HG03097 (cell line): ENCODE data around the gene SSBP2.

Experiments
- ATAC-seq: cut with Tn5 transposase; IDR thresholded peaks from one replicate; pipeline ENCODE4 v1.9.1; 2021; ENCODE audit not compliant: unreplicated experiment, low FRiP score

Gene SSBP2

GRCh38 chr5:81767938-81768337 lies 17.0 kb upstream of the SSBP2 start:
- ATAC-seq = no peak

DNA sequence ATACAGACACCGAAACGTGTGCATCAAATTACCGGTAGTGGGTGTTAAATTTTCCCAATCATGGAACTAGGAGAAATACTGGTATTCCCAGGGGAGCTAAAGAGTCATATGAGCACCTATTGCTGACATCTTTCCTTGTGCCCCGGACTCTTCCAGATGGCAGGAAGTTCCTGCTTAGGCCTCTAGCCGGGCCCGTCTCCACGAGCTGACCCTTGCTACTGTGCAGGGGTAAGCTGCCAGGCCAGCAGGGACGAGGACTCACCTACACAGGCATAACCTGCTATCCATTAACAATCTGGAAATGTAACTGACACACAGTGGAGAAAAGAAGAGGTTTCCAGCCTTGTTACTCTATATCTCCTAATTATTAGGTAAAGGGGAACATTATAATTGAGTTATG lies 16.2 kb upstream of the SSBP2 start:
- no peak for ATAC-seq

DNA sequence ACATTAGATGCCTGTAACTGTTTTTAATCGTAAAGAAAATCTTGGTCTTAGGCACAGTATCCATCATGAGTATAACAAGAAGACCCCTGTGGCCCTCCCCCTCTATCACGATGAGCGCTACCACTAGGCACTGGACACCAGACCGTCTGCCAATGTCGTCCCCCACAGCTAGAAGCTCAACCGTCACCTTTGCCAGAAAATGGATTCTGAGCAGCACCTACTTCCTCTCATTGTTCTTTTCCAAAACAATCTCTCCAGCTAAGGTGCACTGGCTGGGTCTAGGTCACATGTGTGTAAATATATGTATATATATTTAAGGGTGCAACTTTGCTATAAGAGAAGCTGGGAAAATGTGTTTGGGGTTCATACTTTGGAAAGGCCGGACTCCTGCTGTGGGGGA lies 15.7 kb upstream of the SSBP2 start:
- ATAC-seq = no peak

GRCh38 chr5:81763294-81763928 lies 12.5 kb upstream of the SSBP2 start:
- ATAC-seq = no peak

DNA sequence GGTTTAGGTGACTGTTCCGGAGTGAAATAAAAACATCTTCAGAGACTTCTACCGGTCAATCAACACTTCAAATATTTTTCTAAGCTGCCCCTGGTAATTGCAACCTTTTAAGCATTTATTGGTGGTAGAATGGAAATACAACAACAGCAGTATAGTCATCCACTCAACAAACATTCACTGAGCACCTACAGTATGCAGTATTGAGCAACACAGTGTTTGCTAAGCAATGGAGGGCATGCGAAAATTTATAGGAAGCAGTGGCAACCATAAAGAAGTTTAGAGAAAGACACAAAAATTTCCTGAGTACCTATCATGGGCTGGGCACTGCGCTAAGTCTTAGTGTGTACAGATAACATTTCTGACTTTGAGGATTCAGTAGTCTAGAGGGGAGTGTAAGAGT lies 12.0 kb upstream of the SSBP2 start:
- no peak for ATAC-seq

DNA sequence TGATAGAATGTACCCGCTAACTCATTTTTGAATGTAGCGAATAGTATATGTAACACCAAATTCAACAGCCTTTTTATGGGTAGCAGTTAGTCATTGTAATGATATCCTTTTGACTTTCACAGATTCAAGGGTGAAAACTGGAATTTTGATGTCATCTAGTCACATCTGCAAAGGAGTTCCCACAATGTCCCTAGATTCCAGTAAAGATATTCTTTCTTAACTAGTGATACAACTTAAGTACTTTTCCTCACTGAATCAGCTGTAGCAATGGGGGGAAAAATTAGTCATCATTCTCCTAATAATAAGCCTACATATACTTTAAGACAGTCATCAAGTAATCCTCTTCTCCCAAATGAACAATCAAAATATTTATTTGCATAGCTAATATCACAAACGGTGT lies 11.5 kb upstream of the SSBP2 start:
- no peak for ATAC-seq

DNA sequence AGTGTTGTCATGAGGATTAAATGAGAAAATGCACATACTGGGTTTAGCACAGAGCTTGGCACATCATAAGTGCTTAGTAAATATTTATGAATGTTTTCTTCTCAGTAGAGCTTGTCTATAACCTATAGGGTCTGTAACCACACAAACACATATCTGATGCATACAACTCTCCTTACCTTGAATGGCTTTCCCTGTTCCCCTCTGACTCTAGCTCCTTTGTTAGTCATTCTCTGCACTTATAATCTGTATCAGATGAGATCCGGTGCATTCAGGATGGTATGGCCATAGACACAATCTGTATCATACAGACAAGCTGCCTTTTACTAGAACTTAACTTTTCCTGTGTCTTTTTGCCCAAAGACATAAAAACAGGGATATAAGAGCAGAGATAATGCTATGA lies 11.1 kb upstream of the SSBP2 start:
- ATAC-seq = no peak

- ATAC-seq = no peak
Observed at GRCh38 chr5:81761270-81761669, 10.4 kb upstream of the SSBP2 start.

DNA sequence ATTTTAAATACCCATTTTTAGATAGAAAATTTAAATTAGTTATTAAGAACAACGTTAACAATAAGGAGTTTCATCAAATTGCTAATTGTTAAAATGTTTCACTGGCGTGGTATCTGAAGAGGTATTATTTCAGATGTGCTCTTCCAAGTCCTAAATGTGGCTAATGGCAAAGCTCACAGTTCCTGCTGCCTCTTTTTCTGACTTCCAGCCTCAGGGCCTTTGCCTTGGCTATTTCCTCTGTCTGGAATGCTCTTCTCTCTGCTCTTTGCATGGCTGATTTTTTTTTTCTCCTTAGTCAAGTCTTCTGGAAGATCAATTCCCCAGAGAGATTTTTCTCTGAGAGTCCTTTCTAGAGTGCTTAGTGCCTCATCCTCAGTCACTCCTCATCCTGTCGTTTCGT lies 9.6 kb upstream of the SSBP2 start:
- ATAC-seq = no peak

DNA sequence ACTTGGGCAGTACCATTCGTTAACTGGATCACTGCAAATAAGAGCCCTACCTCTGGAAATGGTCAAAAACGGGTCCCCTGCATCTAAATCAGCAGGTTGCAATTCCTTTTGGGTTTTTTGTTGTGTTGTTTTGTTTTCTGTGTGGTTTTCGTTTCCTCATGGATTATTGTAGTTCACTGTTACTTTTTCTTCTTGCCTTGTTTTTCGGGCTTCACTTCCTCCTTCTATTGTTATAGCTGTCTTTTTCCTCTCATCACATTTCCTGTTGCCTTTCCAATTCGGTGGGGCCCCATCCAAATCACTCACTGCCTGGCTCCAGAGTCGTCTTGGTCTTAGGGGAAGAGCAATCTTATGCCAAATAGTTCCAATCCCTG lies 8.7 kb upstream of the SSBP2 start:
- ATAC-seq = no peak

DNA sequence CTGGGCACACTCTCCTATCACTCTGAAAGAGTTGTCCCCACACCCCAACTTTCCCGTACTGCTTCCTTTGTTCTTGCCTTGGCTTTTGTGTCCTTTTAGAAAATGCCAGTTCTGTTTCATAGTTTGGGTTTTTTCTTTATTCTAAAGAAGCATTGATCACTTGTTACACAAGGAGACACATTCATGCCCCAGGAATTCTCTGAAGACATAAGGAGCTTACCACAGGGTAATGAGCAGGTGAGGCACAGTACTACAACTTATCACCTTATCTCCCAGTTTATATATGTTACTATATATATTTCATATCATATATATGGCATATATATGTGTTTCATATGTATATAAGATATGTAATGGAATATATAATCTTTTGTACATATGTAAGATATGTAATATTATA lies 6.5 kb upstream of the SSBP2 start:
- no peak for ATAC-seq

DNA sequence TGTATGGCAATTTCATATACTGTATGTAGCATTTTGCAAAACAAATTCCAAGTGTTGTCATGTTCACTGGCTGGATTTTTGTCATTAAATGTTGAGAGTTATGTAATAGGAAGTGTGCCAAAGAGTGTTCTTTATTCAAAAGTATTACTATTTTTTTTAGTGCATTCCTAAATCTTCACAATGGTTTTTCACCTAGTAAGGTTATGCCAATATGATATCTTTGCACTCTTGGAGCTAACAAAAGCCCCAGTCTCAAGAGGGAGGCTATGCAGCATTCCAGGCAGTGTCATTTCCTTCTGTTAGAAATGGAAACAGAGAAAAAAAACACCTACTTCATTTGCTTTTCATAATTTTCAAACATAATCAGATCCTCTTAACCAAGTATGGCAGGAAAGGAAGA lies 5.1 kb upstream of the SSBP2 start:
- no peak for ATAC-seq

- no peak for ATAC-seq
Observed at GRCh38 chr5:81755320-81755719, 4.4 kb upstream of the SSBP2 start.

- no peak for ATAC-seq
Observed at GRCh38 chr5:81754621-81755020, 3.7 kb upstream of the SSBP2 start.

DNA sequence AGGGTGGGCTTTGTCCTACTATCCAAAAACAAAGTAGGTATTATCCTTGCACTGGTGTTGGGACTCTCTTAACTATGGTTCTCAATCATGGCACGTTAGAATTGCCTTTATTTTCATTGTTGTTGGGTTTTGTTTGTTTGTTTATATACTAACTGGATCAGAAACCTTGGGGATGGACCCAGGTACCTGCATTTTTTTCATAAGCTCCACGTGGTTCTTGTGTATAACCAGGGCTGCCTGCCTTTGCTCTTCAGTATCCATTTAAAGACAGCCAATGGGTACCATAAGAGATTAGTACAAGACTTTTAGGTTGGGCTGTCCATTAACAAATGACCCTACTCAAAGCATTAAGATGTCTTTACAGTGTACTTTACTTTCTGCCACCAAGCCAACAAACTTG lies 2.5 kb upstream of the SSBP2 start:
- ATAC-seq = no peak

- ATAC-seq = no peak
Observed at GRCh38 chr5:81752644-81752963, 1.7 kb upstream of the SSBP2 start.

GRCh38 chr5:81751836-81752643 lies 1.1 kb upstream of the SSBP2 start:
- no peak for ATAC-seq

DNA sequence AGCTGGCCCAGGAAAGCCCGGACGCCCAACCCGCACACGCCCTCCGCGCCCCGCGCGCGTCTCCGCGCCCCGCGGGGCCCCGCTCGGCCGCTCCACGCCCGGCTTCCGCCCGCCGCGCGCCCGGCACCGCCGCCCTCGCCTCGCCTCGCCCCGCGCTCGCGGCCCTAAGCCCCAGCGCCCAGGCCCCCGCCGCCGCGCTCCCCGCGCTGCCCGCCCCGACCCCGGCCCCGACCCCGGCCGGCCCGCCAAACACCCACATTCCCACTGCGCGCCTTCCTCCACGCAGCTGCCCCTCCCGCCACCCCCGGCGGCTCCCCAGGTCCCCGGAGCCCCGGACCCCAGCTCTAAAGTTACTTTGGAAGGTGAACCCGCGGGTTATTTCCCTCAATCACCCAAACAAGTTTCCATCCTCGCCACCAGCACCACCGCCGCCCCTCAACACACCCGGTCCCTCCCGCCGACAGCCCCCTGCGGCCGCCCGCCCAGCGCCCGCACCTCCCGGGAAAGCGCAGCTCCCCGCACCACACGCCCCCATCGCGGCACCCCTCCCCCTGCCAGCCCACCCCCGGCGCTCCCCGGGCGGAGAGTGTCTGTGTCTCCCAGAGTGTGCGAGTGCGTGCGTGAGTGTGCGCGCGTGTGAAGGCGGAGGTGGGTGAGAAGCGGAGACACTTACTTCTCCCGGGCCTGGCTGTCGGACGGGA lies 439 bp downstream of the SSBP2 start:
- peak; percentile 8 for ATAC-seq

GRCh38 chr5:81749561-81750307 lies 1.2 kb downstream of the SSBP2 start:
- peak; percentile 40 for ATAC-seq

- ATAC-seq = no peak
Observed at GRCh38 chr5:81749192-81749560, 1.7 kb downstream of the SSBP2 start.

DNA sequence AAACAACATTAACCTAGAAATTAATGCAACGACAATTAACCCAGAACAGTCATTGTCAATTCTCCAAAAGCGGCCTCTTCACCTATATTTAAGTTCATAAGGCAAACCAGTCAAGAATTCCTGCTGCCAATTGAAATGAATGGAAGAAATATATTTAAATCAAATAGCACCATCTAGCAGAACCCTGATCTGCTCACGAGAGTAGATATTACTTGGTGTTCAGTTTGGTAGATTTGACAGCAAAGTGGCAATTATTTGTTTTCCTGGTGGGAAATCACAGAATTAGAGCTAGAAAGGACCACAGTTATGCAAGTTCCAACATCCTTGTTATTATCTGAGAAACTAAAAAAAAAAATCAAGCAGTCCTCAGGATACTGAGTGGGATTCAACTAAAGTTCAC lies 2.3 kb downstream of the SSBP2 start:
- no peak for ATAC-seq
